ENCODE results near the gene FAM107B. TPM values are rescaled to one million over a fixed set of nuclear protein-coding genes. Genes with fewer than 3 reads are reported as not detected.

Gene FAM107B
- total and polyA plus RNA-seq, 2 experiments from 2014 or later: 11.0 to 17.6 TPM

DNA sequence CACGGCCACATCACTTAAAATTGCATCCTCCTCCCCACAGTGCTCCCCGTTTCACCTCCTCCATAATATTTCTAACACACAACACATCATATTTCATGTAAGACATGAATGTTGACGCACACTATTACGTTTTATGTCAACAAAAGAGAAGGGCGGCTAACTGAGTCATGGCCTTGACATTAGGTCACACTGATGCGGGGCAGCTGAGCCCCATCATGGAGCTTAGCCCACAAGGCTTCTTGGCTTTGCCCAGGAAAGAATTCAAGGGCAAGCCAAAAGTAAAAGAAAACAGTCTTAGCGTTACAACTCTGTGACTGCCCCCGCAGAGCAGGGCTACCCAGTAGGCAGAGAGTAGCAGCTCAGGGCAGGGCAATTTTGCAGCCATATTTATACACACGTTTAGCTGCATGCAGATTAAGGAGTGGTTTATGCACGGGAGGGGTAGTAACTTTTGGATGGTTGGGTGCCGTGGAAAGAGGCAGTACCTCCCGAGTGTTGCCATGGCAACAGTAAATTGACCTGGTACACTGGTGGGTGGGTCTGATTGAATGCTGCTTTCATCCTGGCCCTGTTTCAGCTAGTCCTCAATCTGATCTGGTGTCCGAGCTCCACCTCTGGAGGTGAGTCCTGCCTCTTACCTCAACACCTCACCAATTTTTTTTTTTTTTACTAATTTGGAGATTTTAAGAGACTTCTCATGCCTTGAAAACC is 287.8 kb downstream of the FAM107B start:
- Histone ChIP-seq H3K79me2 (replicated peaks; ENCODE audit: insufficient read depth) (no peaks in the 10 kb centered on the region), H2AFZ (no peak overlapping the region), H3K27ac (ENCODE audit: low read depth) (no peak overlapping the region), H3K27me3 (ENCODE audit: insufficient read depth) (no peaks in the 10 kb centered on the region), H3K4me1 (ENCODE audit: insufficient read depth) (no peaks in the 10 kb centered on the region), H3F3A (replicated peaks; ENCODE audit: low read depth) (no peaks in the 10 kb centered on the region), H3K4me2 (no peak overlapping the region), H3K9me2 (ENCODE audit: insufficient read depth) (no peaks in the 10 kb centered on the region), H3K4me3 (no peak overlapping the region), H4K20me1 (replicated peaks; ENCODE audit: insufficient read depth) (no peaks in the 10 kb centered on the region), H3K36me3 (ENCODE audit: insufficient read depth) (no peaks in the 10 kb centered on the region)
- Mint-ChIP-seq H3K4me3 (no peak overlapping the region), H3K9me3 (peaks cover 4% of the 10 kb centered on the region; the same call in 1 of the 3 replicates), H3K27me3 (ENCODE audit: insufficient read depth, low read depth, poor library complexity) (peaks cover 3% of the 10 kb centered on the region), H3K4me1 (no peaks in the 10 kb centered on the region), H3K36me3 (ENCODE audit: low read depth) (no peaks in the 10 kb centered on the region), H3K27ac (no peak overlapping the region)
- ATAC-seq (no peak; the same call in 1 of the 3 replicates), DNase-seq (ENCODE audit: low spot score) (peak; percentile 32)
- TF ChIP-seq CTCF (conservative IDR thresholded peaks at IDR 0.05; ENCODE audit: low read depth in 2 of 2) (no peak), POLR2AphosphoS5 (IDR thresholded peaks at IDR 0.05; ENCODE audit: low read depth) (no peak), EZH2phosphoT487 (IDR thresholded peaks at IDR 0.05; ENCODE audit: unreplicated experiment) (no peak), ZNF114 (CRISPR knock-in tag; IDR thresholded peaks at IDR 0.05) (no peak), ZNF331 (CRISPR knock-in tag; IDR thresholded peaks at IDR 0.05; ENCODE audit: low read depth) (no peak), CREB1 (CRISPR knock-in tag; IDR thresholded peaks at IDR 0.05; ENCODE audit: low read depth) (no peak)
- TF ChIP-seq, protein P1, sequence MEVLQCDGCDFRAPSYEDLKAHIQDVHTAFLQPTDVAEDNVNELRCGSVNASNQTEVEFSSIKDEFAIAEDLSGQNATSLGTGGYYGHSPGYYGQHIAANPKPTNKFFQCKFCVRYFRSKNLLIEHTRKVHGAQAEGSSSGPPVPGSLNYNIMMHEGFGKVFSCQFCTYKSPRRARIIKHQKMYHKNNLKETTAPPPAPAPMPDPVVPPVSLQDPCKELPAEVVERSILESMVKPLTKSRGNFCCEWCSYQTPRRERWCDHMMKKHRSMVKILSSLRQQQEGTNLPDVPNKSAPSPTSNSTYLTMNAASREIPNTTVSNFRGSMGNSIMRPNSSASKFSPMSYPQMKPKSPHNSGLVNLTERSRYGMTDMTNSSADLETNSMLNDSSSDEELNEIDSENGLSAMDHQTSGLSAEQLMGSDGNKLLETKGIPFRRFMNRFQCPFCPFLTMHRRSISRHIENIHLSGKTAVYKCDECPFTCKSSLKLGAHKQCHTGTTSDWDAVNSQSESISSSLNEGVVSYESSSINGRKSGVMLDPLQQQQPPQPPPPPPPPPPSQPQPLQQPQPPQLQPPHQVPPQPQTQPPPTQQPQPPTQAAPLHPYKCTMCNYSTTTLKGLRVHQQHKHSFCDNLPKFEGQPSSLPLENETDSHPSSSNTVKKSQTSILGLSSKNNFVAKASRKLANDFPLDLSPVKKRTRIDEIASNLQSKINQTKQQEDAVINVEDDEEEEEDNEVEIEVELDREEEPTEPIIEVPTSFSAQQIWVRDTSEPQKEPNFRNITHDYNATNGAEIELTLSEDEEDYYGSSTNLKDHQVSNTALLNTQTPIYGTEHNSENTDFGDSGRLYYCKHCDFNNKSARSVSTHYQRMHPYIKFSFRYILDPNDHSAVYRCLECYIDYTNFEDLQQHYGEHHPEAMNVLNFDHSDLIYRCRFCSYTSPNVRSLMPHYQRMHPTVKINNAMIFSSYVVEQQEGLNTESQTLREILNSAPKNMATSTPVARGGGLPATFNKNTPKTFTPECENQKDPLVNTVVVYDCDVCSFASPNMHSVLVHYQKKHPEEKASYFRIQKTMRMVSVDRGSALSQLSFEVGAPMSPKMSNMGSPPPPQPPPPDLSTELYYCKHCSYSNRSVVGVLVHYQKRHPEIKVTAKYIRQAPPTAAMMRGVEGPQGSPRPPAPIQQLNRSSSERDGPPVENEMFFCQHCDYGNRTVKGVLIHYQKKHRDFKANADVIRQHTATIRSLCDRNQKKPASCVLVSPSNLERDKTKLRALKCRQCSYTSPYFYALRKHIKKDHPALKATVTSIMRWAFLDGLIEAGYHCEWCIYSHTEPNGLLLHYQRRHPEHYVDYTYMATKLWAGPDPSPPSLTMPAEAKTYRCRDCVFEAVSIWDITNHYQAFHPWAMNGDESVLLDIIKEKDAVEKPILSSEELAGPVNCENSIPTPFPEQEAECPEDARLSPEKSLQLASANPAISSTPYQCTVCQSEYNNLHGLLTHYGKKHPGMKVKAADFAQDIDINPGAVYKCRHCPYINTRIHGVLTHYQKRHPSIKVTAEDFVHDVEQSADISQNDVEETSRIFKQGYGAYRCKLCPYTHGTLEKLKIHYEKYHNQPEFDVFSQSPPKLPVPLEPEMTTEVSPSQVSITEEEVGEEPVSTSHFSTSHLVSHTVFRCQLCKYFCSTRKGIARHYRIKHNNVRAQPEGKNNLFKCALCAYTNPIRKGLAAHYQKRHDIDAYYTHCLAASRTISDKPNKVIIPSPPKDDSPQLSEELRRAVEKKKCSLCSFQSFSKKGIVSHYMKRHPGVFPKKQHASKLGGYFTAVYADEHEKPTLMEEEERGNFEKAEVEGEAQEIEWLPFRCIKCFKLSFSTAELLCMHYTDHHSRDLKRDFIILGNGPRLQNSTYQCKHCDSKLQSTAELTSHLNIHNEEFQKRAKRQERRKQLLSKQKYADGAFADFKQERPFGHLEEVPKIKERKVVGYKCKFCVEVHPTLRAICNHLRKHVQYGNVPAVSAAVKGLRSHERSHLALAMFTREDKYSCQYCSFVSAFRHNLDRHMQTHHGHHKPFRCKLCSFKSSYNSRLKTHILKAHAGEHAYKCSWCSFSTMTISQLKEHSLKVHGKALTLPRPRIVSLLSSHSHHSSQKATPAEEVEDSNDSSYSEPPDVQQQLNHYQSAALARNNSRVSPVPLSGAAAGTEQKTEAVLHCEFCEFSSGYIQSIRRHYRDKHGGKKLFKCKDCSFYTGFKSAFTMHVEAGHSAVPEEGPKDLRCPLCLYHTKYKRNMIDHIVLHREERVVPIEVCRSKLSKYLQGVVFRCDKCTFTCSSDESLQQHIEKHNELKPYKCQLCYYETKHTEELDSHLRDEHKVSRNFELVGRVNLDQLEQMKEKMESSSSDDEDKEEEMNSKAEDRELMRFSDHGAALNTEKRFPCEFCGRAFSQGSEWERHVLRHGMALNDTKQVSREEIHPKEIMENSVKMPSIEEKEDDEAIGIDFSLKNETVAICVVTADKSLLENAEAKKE (CRISPR knock-in tag; IDR thresholded peaks at IDR 0.05): no peak
- TF ChIP-seq, protein P2, sequence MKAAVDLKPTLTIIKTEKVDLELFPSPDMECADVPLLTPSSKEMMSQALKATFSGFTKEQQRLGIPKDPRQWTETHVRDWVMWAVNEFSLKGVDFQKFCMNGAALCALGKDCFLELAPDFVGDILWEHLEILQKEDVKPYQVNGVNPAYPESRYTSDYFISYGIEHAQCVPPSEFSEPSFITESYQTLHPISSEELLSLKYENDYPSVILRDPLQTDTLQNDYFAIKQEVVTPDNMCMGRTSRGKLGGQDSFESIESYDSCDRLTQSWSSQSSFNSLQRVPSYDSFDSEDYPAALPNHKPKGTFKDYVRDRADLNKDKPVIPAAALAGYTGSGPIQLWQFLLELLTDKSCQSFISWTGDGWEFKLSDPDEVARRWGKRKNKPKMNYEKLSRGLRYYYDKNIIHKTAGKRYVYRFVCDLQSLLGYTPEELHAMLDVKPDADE (IDR thresholded peaks at IDR 0.05): no peak

Measured in GM23338 (cell line).